A673 (cell line): ENCODE data around the gene XYLT1.

ENCODE experiments used
- CTCF ChIP-seq: fragments of 300-800, 200-600 bp; sonication (generic); conservative IDR thresholded peaks from 2 replicates; pipeline ENCODE4 v1.5.1; 2017; ENCODE audit warnings: low read depth, mild to moderate bottlenecking, antibody characterized with exemption, low read length, moderate library complexity, mixed read lengths
- EZH2 ChIP-seq: fragments of 200-600 bp; sonication (generic); IDR thresholded peaks from 2 replicates; pipeline ENCODE4 v1.6.1; 2017; ENCODE audit warnings: borderline replicate concordance, low read depth, mild to moderate bottlenecking, mixed read lengths, antibody characterized with exemption, low read length; ENCODE audit not compliant: poor library complexity, severe bottlenecking

- TF ChIP-seq CTCF (no peak), EZH2 (no peak)
Observed at GRCh38 chr16:17283016-17283415, 187.7 kb downstream of the XYLT1 start.
